ENCODE measurements around the gene JADE1. TPM values are rescaled to one million over a fixed set of nuclear protein-coding genes. Genes with fewer than 3 reads are reported as not detected.

The JADE1 gene
- total RNA-seq, 1 donor from 2014 or later = 18.2 TPM

- H3K36me3 Mint-ChIP-seq (ENCODE audit: low read depth, unreplicated experiment) = no peaks in the 10 kb centered on the region
- no peaks in the 10 kb centered on the region for H3K9me3 Mint-ChIP-seq (ENCODE audit: unreplicated experiment)
- H3K27me3 Mint-ChIP-seq (ENCODE audit: unreplicated experiment) = peaks cover 2% of the 10 kb centered on the region
- peak overlapping the region; percentile 84 for H3K27ac Mint-ChIP-seq (ENCODE audit: unreplicated experiment)
- DNase-seq (ENCODE audit: low spot score) = no peak
- peaks cover 5% of the 10 kb centered on the region for H3K4me1 Mint-ChIP-seq (ENCODE audit: unreplicated experiment)
- TF ChIP-seq, protein P1, sequence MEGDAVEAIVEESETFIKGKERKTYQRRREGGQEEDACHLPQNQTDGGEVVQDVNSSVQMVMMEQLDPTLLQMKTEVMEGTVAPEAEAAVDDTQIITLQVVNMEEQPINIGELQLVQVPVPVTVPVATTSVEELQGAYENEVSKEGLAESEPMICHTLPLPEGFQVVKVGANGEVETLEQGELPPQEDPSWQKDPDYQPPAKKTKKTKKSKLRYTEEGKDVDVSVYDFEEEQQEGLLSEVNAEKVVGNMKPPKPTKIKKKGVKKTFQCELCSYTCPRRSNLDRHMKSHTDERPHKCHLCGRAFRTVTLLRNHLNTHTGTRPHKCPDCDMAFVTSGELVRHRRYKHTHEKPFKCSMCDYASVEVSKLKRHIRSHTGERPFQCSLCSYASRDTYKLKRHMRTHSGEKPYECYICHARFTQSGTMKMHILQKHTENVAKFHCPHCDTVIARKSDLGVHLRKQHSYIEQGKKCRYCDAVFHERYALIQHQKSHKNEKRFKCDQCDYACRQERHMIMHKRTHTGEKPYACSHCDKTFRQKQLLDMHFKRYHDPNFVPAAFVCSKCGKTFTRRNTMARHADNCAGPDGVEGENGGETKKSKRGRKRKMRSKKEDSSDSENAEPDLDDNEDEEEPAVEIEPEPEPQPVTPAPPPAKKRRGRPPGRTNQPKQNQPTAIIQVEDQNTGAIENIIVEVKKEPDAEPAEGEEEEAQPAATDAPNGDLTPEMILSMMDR (IDR thresholded peaks at IDR 0.05; ENCODE audit: unreplicated experiment) = no peak
- no peak overlapping the region for H3K4me3 Mint-ChIP-seq (ENCODE audit: unreplicated experiment)
Observed at GRCh38 chr4:128770807-128771206, 38.7 kb upstream of the JADE1 start.

- peaks cover 5% of the 10 kb centered on the region for H3K4me1 Mint-ChIP-seq (ENCODE audit: unreplicated experiment)
- H3K9me3 Mint-ChIP-seq (ENCODE audit: unreplicated experiment) = no peaks in the 10 kb centered on the region
- H3K4me3 Mint-ChIP-seq (ENCODE audit: unreplicated experiment) = no peak overlapping the region
- peaks cover 2% of the 10 kb centered on the region for H3K27me3 Mint-ChIP-seq (ENCODE audit: unreplicated experiment)
- DNase-seq (ENCODE audit: low spot score) = no peak
- H3K27ac Mint-ChIP-seq (ENCODE audit: unreplicated experiment) = no peak overlapping the region
- TF ChIP-seq, protein P1 (IDR thresholded peaks at IDR 0.05; ENCODE audit: unreplicated experiment) = no peak
- H3K36me3 Mint-ChIP-seq (ENCODE audit: low read depth, unreplicated experiment) = no peaks in the 10 kb centered on the region
Observed at GRCh38 chr4:128775477-128775876, 34.0 kb upstream of the JADE1 start.

GRCh38 chr4:128775916-128776315 lies 33.6 kb upstream of the JADE1 start:
- Mint-ChIP-seq H3K27ac (ENCODE audit: unreplicated experiment) (no peak overlapping the region), H3K36me3 (ENCODE audit: low read depth, unreplicated experiment) (no peaks in the 10 kb centered on the region), H3K27me3 (ENCODE audit: unreplicated experiment) (peaks cover 2% of the 10 kb centered on the region), H3K9me3 (ENCODE audit: unreplicated experiment) (no peaks in the 10 kb centered on the region), H3K4me3 (ENCODE audit: unreplicated experiment) (no peak overlapping the region), H3K4me1 (ENCODE audit: unreplicated experiment) (peaks cover 2% of the 10 kb centered on the region)
- no peak for DNase-seq (ENCODE audit: low spot score)
- TF ChIP-seq, protein P1 (IDR thresholded peaks at IDR 0.05; ENCODE audit: unreplicated experiment) = no peak

GRCh38 chr4:128776794-128777216 lies 32.7 kb upstream of the JADE1 start:
- peaks cover 3% of the 10 kb centered on the region for H3K27me3 Mint-ChIP-seq (ENCODE audit: unreplicated experiment)
- no peak for DNase-seq (ENCODE audit: low spot score)

DNA sequence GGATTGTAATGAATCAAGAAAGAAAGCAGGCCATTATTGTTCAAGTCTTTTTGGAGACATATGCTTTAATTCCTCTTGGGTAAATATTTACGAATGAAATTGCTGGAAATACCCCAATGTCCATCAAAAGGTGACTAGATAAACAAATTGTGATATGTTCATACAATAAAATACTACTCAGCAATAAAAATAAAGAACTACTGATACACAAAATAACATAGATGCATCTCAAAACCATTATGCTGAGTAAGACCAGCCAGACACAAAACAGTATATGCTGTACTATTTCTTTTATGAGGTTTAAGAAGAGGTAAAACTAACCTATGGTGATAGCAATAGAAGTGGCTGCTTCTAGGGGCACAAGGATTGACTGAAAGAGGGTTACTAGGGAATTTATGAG lies 28.8 kb upstream of the JADE1 start:
- peaks cover 3% of the 10 kb centered on the region for H3K27me3 Mint-ChIP-seq (ENCODE audit: unreplicated experiment)
- TF ChIP-seq, protein P1 (IDR thresholded peaks at IDR 0.05; ENCODE audit: unreplicated experiment) = no peak
- no peak for DNase-seq (ENCODE audit: low spot score)
- no peaks in the 10 kb centered on the region for H3K4me1 Mint-ChIP-seq (ENCODE audit: unreplicated experiment)
- H3K9me3 Mint-ChIP-seq (ENCODE audit: unreplicated experiment) = no peaks in the 10 kb centered on the region
- H3K4me3 Mint-ChIP-seq (ENCODE audit: unreplicated experiment) = no peak overlapping the region
- H3K36me3 Mint-ChIP-seq (ENCODE audit: low read depth, unreplicated experiment) = no peaks in the 10 kb centered on the region
- H3K27ac Mint-ChIP-seq (ENCODE audit: unreplicated experiment) = no peak overlapping the region

More at GRCh38 chr4:128776794-128777216, 32.7 kb upstream of the JADE1 start:
- Mint-ChIP-seq H3K9me3 (ENCODE audit: unreplicated experiment) (no peaks in the 10 kb centered on the region), H3K27ac (ENCODE audit: unreplicated experiment) (no peak overlapping the region), H3K4me1 (ENCODE audit: unreplicated experiment) (no peaks in the 10 kb centered on the region), H3K4me3 (ENCODE audit: unreplicated experiment) (no peak overlapping the region), H3K36me3 (ENCODE audit: low read depth, unreplicated experiment) (no peaks in the 10 kb centered on the region)
- TF ChIP-seq, protein P1 (IDR thresholded peaks at IDR 0.05; ENCODE audit: unreplicated experiment) = no peak
